IgD-negative memory B cell (primary cell): Measurements from ENCODE around the gene AMER2. TPM values are rescaled to one million over a fixed set of nuclear protein-coding genes. Genes with fewer than 3 reads are reported as not detected.

Source experiments
- H3K27ac Mint-ChIP-seq, 3 donors: one replicate each; pipeline ENCODE4 v1.8.0; 2020 to 2022; ENCODE audit warnings: mild to moderate bottlenecking in 3 of 3, mixed read lengths in 3 of 3, moderate library complexity in 1 of 3
- H3K27me3 Mint-ChIP-seq: one replicate; pipeline ENCODE4 v1.8.0; 2021; ENCODE audit warnings: mixed read lengths
- H3K36me3 Mint-ChIP-seq: one replicate; pipeline ENCODE4 v1.8.0; 2020; ENCODE audit warnings: mild to moderate bottlenecking, mixed read lengths
- H3K4me1 Mint-ChIP-seq, 3 donors: one replicate each; pipeline ENCODE4 v1.8.0; 2020 to 2022; ENCODE audit warnings: mixed read lengths in 3 of 3, mild to moderate bottlenecking in 1 of 3
- H3K4me3 Mint-ChIP-seq, 4 donors: one replicate each; pipeline ENCODE4 v1.8.0; 2020 to 2022; ENCODE audit warnings: mild to moderate bottlenecking in 4 of 4, mixed read lengths in 4 of 4, moderate library complexity in 3 of 4
- H3K9me3 Mint-ChIP-seq, 3 donors: one replicate each; pipeline ENCODE4 v1.8.0; 2020 to 2021; ENCODE audit warnings: mixed read lengths in 3 of 3, mild to moderate bottlenecking in 1 of 3
- polyA plus RNA-seq: library from polyadenylated mRNA; unstranded; fragments of 300-500 nt; fragmentation: Illumina TruSeq; gene quantifications from one replicate; pipeline ENCODE4 v1.2.3, GENCODE V29; 2021

The AMER2 gene
- polyA plus RNA-seq, 1 donor from 2014 or later: not detected

- Mint-ChIP-seq H3K9me3 (peaks cover 0 to 4% (median 2%) of the 10 kb centered on the region in 3 donors), H3K36me3 (no peaks in the 10 kb centered on the region), H3K27ac (no peak overlapping the region), H3K27me3 (peaks cover 3% of the 10 kb centered on the region), H3K4me3 (no peak overlapping the region), H3K4me1 (peaks cover 0 to 6% (median 1%) of the 10 kb centered on the region in 3 donors)
Observed at GRCh38 chr13:25149711-25150110, 22.4 kb downstream of the AMER2 start.

- no peak overlapping the region for H3K4me3 Mint-ChIP-seq
- peaks cover 0 to 6% (median 1%) of the 10 kb centered on the region in 3 donors for H3K4me1 Mint-ChIP-seq
- H3K27me3 Mint-ChIP-seq: peaks cover 3% of the 10 kb centered on the region
- H3K27ac Mint-ChIP-seq: no peak overlapping the region
- H3K36me3 Mint-ChIP-seq: no peaks in the 10 kb centered on the region
- H3K9me3 Mint-ChIP-seq: peaks cover 0 to 4% (median 0%) of the 10 kb centered on the region in 3 donors
Observed at GRCh38 chr13:25148402-25148771, 23.7 kb downstream of the AMER2 start.

GRCh38 chr13:25147638-25148401, 24.3 kb downstream of the AMER2 start:
- Mint-ChIP-seq H3K27me3 (peaks cover 3% of the 10 kb centered on the region), H3K27ac (no peak overlapping the region), H3K9me3 (peaks cover 0 to 4% (median 1%) of the 10 kb centered on the region in 3 donors), H3K4me1 (peaks cover 0 to 6% (median 1%) of the 10 kb centered on the region in 3 donors), H3K36me3 (no peaks in the 10 kb centered on the region), H3K4me3 (peak overlapping the region in 2 of 4 donors; percentile 4 to 60)

GRCh38 chr13:25143706-25144105, 28.4 kb downstream of the AMER2 start:
- H3K36me3 Mint-ChIP-seq: no peaks in the 10 kb centered on the region
- H3K27me3 Mint-ChIP-seq: peaks cover 7% of the 10 kb centered on the region
- H3K4me1 Mint-ChIP-seq: peaks cover 0 to 6% (median 0%) of the 10 kb centered on the region in 3 donors
- H3K9me3 Mint-ChIP-seq: peaks cover 0 to 4% (median 1%) of the 10 kb centered on the region in 3 donors
- no peak overlapping the region for H3K27ac Mint-ChIP-seq
- H3K4me3 Mint-ChIP-seq: no peak overlapping the region

GRCh38 chr13:25141042-25141441, 31.0 kb downstream of the AMER2 start:
- Mint-ChIP-seq H3K36me3 (no peaks in the 10 kb centered on the region), H3K27me3 (peaks cover 15% of the 10 kb centered on the region), H3K4me1 (no peaks in the 10 kb centered on the region), H3K4me3 (no peak overlapping the region), H3K27ac (no peak overlapping the region), H3K9me3 (peaks cover 0 to 1% (median 0%) of the 10 kb centered on the region in 3 donors)

GRCh38 chr13:25137788-25138115, 34.3 kb downstream of the AMER2 start:
- no peaks in the 10 kb centered on the region for H3K36me3 Mint-ChIP-seq
- H3K9me3 Mint-ChIP-seq: peaks cover 0 to 11% (median 3%) of the 10 kb centered on the region in 3 donors
- no peak overlapping the region for H3K27ac Mint-ChIP-seq
- no peak overlapping the region for H3K4me3 Mint-ChIP-seq
- peaks cover 21% of the 10 kb centered on the region for H3K27me3 Mint-ChIP-seq
- H3K4me1 Mint-ChIP-seq: no peaks in the 10 kb centered on the region

GRCh38 chr13:25136880-25137787, 35.0 kb downstream of the AMER2 start:
- Mint-ChIP-seq H3K27me3 (peaks cover 24% of the 10 kb centered on the region), H3K9me3 (peaks cover 0 to 11% (median 3%) of the 10 kb centered on the region in 3 donors), H3K4me3 (no peak overlapping the region), H3K36me3 (no peaks in the 10 kb centered on the region), H3K4me1 (no peaks in the 10 kb centered on the region), H3K27ac (no peak overlapping the region)

GRCh38 chr13:25135896-25136295, 36.2 kb downstream of the AMER2 start:
- Mint-ChIP-seq H3K4me3 (no peak overlapping the region), H3K36me3 (no peaks in the 10 kb centered on the region), H3K27me3 (peaks cover 24% of the 10 kb centered on the region), H3K9me3 (peaks cover 0 to 11% (median 3%) of the 10 kb centered on the region in 3 donors), H3K27ac (no peak overlapping the region), H3K4me1 (no peaks in the 10 kb centered on the region)

GRCh38 chr13:25132751-25133390, 39.2 kb downstream of the AMER2 start:
- Mint-ChIP-seq H3K27ac (no peak overlapping the region), H3K27me3 (peaks cover 22% of the 10 kb centered on the region), H3K4me3 (no peak overlapping the region), H3K9me3 (peaks cover 0 to 11% (median 3%) of the 10 kb centered on the region in 3 donors), H3K4me1 (no peaks in the 10 kb centered on the region), H3K36me3 (no peaks in the 10 kb centered on the region)

GRCh38 chr13:25131881-25132420, 40.1 kb downstream of the AMER2 start:
- Mint-ChIP-seq H3K4me3 (no peak overlapping the region), H3K27ac (no peak overlapping the region), H3K9me3 (peaks cover 0 to 14% (median 3%) of the 10 kb centered on the region in 3 donors), H3K36me3 (no peaks in the 10 kb centered on the region), H3K27me3 (peaks cover 17% of the 10 kb centered on the region), H3K4me1 (no peaks in the 10 kb centered on the region)

GRCh38 chr13:25130944-25131343, 41.1 kb downstream of the AMER2 start:
- peaks cover 13% of the 10 kb centered on the region for H3K27me3 Mint-ChIP-seq
- H3K36me3 Mint-ChIP-seq: no peaks in the 10 kb centered on the region
- no peak overlapping the region for H3K4me3 Mint-ChIP-seq
- peaks cover 0 to 3% (median 0%) of the 10 kb centered on the region in 3 donors for H3K4me1 Mint-ChIP-seq
- no peak overlapping the region for H3K27ac Mint-ChIP-seq
- H3K9me3 Mint-ChIP-seq: peaks cover 0 to 19% (median 3%) of the 10 kb centered on the region in 3 donors

- H3K36me3 Mint-ChIP-seq: no peaks in the 10 kb centered on the region
- H3K9me3 Mint-ChIP-seq: peaks cover 2 to 7% (median 6%) of the 10 kb centered on the region in 3 donors
- H3K27ac Mint-ChIP-seq: no peak overlapping the region
- no peak overlapping the region for H3K4me3 Mint-ChIP-seq
- peaks cover 21% of the 10 kb centered on the region for H3K27me3 Mint-ChIP-seq
- peaks cover 0 to 9% (median 6%) of the 10 kb centered on the region in 3 donors for H3K4me1 Mint-ChIP-seq
Observed at GRCh38 chr13:25118378-25118905, 53.6 kb downstream of the AMER2 start.

- H3K4me1 Mint-ChIP-seq: peaks cover 0 to 9% (median 6%) of the 10 kb centered on the region in 3 donors
- no peak overlapping the region for H3K27ac Mint-ChIP-seq
- H3K4me3 Mint-ChIP-seq: no peak overlapping the region
- no peaks in the 10 kb centered on the region for H3K36me3 Mint-ChIP-seq
- H3K27me3 Mint-ChIP-seq: peaks cover 21% of the 10 kb centered on the region
- peaks cover 2 to 6% (median 6%) of the 10 kb centered on the region in 3 donors for H3K9me3 Mint-ChIP-seq
Observed at GRCh38 chr13:25117312-25117711, 54.8 kb downstream of the AMER2 start.

GRCh38 chr13:25116044-25116443, 56.0 kb downstream of the AMER2 start:
- H3K27me3 Mint-ChIP-seq: peaks cover 21% of the 10 kb centered on the region
- H3K4me1 Mint-ChIP-seq: peaks cover 0 to 9% (median 6%) of the 10 kb centered on the region in 3 donors
- H3K27ac Mint-ChIP-seq: no peak overlapping the region
- H3K4me3 Mint-ChIP-seq: no peak overlapping the region
- H3K9me3 Mint-ChIP-seq: no peaks in the 10 kb centered on the region
- no peaks in the 10 kb centered on the region for H3K36me3 Mint-ChIP-seq
